ENCODE results near the gene JAK2.
A peak's percentile ranks its signal among the peaks of the same experiment; 100 is the strongest.
"Not testable (repeated sequence)": the region's sequence is repeated elsewhere in the genome, so short reads cannot be mapped to it uniquely, and the experiment has no call there.

Gene JAK2

DNA sequence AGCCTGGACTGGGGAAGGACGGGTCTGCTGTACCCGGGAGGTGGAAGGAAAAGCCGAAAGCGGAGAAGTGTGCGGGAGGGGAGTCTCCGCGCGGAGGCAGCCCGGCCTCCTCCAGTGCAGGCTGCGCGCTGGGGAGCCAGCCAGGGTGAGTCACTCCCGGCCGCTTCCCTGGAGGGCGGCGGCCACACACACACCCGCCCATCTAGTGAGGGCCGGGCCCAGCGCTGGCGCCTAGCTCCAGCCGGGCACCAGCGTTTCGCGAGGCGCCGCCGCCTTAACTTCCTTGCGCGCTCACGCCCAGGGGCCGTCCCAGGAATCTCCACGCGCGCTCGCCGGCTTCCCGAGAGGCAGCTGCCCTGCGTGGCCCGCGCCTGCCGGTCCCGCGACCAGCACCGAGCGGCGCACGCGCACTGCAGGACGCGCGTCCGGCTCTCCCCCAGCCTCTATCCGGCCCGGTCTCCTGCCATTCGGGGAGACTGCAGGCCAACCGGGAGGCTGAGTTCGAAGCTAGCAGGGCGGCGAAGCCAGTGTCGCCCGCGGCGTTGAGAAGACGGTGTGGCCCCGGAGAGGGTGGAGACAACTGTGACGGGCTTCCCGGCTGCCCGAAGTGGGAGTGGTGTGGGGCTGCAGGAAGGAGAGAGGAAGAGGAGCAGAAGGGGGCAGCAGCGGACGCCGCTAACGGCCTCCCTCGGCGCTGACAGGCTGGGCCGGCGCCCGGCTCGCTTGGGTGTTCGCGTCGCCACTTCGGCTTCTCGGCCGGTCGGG lies at the start of gene JAK2:
JAK2 (plus strand) TSS at position 652 of the 765 bp plus-strand sequence. CDS start 36,716 bp downstream, outside the sequence.
- peak; percentile 57 to 75 for DNase-seq (ENCODE audit: low read depth in 2 of 2)

DNA sequence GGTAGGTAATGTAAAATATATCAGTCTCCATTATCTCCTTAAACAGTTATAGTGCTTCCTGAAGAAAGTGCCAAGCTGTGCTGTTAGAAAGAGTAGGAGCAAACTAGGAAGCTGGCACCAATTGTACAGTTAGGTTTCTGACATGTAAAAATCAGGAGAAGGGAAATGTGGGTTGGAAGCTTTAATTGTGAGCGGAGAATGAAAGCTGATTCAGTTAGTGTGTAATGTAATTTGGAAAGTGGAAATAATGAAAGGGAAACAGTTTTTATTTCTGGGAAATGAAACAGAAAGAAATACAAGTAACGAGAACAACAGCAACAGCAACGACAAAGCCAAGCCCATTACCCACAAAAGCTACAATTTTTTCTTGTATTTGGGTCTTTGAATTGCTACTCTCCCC lies 48.8 kb upstream of the JAK2 start:
- no peak for DNase-seq (ENCODE audit: low read depth in 2 of 2)

DNA sequence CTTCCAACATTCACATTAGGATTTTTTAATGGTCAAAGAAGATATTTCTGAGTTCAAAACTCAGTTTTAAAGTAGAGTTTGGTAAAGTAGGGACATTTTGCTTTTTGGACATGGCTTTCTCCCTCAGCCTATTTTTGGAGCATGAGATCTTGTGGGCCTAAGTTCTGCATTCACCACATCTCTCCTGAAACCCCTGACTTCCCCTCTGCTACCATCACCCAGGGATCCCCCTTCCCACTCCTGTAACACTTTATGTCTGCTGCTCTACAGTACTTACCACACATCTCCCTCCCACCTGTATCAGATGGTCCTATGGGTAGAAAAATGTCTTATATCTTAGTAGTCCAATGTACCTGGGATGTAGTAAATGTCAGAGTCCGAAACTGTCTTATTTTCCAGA lies 48.2 kb upstream of the JAK2 start:
- DNase-seq (ENCODE audit: low read depth in 2 of 2): no peak

DNA sequence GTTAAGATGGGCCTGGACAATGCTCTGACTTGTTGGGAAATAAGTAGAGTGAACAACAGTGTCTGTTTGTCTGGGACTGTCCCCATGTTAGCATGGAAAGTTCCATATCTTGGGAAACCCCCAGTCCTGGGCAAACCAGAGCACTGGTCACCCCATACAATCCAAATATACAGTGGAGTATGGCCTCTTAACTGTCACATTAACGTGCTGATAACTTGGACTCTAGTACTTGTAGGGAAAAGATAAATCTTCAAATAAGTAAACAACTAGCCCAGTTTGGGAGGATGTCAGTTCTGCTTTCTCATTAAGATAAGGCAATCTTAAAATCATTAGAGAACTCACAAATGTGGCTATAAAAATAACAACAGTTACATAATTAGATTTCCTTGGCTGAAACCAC lies 47.6 kb upstream of the JAK2 start:
- no peak for DNase-seq (ENCODE audit: low read depth in 2 of 2)

DNA sequence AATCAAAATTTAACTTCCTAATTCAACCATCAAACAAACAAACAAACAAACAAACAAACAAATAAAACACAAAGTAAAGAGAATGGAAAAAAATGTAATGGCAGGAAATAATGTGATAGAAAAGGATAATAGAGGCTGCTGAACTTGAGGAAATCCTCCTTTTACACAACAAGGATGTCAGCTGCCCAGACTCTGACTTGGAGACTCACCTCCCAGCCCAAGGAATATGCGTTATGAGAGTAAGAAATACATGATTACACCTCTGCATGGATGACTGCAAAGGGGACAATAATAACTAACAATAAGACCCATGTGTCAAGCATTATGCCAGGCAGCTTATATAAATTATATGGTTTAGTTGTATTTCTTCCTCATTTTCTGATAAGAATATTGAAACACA lies 46.6 kb upstream of the JAK2 start:
- no peak for DNase-seq (ENCODE audit: low read depth in 2 of 2)

DNA sequence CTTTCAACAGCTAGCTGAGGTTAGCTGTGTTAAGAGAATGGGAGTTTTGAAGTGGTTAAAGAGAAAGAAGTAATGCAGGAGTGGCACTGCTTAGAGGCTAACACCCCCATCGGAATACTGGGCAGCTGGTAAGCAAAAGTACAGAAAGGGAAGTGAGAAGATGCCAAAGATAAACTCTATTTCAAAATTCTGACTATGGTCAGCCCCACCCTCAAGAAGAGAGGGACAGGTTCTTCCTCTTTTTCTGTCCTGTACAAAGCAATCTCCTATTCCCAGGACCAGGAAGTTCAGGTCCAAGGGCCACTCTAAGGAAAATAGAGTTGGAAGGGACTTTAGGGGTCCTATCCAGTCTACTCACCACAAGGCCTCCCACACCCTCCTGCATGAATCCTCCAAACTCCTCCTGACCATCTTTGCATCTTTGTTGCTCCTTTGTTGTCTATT lies 45.9 kb upstream of the JAK2 start:
- no peak for DNase-seq (ENCODE audit: low read depth in 2 of 2)

DNA sequence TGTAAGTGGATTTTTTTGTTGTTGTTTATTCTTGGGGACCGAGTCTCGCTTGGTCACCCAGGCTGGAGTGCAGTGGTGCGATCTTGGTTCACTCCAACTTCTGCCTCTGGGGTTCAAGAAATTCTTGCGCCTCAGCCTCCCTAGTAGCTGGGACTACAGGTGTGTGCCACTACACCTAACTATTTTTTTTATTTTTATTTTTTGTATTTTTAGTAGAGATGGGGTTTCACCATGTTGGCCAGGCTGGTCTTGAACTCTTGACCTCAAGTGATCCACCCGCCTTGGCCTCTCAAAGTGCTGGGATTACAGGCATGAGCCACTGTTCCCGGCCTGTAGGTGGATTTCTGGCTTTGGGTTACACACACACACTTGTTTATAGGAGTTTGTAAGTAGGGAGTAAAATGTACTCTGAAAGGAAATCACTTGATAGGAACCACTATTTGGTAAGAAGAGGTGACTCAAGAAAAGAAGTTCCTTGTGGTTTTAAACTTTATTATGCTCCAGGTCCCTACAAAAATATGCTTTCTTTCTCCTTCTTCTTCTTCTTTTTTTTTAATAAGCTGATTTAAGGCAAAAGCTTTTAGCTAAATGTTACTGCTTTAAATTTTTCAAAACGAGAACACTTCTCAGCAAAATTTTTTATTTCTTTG lies 42.9 kb upstream of the JAK2 start:
- not testable (repeated sequence) for DNase-seq (ENCODE audit: low read depth in 2 of 2)

DNA sequence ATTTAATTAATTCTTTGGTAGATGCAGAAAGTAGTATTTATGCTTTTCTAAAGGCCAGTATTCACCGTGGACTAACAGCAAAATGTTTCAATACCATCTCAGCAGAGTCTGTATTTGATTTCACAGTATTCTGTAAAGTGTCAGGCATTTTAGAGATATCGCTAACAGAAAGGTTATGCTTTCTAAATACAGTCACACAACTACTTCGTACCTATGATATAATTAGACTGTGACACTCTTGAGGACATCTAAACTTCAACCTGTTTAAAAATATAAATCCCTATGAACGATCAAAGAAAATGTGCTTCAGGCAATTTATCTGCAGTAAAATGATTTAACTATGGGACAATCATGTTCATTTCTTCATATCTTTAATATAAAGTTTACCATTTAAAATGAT lies 41.7 kb upstream of the JAK2 start:
- no peak for DNase-seq (ENCODE audit: low read depth in 2 of 2)

DNA sequence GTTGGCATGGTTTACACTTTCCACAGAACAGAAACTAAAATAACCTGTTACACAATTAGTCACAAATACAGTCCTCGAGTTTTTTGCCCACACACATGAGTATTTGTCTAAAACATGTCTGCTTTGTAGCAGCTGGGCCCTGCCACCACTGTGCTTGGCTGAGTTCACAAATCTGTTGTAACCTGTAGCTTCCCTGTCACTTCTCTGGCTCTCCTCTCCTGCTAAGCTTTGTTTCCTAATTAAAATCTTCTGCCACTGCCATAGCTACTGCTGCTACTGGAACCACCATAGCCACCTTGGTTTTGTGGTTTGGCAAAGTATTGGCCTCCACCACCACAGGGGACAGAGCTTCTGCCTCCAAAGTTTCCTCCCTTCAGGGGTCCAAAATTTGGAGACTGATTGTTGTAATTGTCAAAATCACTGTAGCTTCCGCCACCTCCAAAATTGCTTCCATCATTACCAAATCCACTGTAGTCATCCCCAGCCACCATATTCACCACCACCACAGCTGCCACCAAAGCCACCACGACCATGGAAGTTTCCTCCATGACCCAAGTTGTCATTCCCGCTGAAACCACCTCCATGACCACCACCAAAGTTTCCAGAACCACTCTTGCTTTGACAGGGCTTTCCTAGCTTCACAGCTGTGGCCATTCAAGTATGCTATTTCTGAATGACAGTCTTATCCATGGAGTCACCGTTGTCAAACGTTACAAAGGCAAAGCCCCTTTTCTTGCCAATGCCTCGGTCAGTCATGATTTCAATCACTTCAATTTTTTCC lies 40.5 kb upstream of the JAK2 start:
- not testable (repeated sequence) for DNase-seq (ENCODE audit: low read depth in 2 of 2)

DNA sequence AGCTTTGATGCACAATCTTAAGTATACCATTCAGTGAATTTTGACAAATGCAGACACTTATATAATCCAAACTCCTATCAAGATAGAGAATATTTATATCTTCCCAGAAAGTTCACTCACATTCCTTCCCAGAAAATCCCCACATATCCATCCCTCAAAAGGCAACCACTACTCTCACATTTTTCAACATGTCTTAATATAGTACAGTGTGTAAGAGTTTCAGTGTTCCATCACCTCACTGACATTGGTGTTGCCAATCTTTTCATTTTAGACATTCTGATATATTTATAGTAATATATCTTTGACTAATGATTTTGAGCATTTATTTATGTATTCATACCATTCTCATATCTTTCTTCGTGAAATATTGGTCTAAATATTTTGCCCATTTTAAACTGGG lies 38.1 kb upstream of the JAK2 start:
- no peak for DNase-seq (ENCODE audit: low read depth in 2 of 2)

DNA sequence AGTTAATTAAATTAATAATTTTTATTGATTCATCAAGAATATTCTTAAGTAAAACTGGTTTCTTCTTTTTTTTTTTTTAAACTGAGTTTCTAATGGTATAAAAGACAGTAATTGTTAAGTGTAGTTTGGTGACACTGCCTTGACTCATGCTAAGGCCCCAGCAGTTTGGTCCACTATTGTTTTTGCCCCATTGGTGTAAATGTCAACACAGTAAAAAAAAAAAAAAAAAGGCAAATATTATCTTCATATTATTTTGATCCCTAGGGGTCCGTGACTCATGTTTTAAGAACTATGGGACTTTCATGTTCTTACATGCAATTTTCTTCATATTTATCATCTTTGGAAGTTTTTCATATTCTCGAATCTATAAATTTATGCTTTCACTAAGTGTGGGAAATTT lies 29.2 kb upstream of the JAK2 start:
- no peak for DNase-seq (ENCODE audit: low read depth in 2 of 2)

DNA sequence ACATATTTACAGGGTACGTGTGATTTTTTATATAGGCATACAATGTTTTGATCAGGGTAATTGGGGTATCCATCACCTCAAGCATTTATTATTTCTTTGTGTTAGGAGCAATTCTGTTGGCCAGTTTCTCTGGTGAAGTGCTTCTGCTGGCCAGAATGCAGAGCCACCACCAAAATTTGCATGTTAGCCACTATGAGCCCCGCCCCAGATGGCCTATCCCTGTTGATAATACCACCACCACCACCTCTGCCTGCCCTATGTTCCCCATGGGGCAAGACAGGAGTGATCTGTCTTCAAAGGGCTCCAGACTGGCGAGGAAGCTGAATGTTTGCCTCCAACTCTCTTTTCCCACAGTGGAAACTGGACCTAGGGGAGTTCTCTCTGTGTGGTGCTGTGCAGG lies 26.0 kb upstream of the JAK2 start:
- no peak for DNase-seq (ENCODE audit: low read depth in 2 of 2)

DNA sequence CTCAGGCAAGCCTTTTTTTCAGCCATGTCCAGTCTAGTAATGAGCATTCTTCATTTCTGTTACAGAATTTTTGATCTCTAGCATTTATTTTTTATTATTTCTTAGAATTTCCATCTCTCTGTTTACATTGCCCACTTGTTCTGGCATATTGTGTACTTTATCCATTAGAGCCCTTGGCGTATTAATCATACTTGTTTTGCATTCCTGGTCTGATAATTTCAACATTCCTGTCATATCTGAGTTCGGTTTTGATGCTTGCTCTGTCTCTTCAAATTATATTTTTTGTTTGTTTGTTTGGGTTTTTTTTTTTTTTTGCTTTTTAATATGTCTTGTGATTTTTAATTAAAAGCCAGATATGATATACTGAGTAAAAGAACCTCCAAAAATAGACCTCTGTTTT lies 23.0 kb upstream of the JAK2 start:
- no peak for DNase-seq (ENCODE audit: low read depth in 2 of 2)

DNA sequence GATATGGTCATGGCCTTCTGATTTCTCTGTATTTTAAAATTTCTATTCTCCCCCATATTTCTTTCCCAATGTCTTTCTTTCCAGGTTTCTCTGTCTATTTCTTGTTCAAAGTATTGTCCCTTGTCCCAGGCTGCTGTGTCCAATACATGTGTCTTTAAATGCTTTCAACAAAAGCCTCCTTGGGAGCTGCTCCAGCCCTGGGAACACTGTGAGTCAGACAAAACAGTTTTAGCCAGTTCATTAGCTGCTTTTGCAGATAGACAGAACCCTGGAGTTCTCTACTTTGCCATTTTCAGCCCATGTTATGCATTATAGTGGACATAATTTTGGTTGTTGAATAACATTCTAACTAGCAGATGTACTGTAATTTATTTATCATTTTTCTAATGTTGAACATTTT lies 20.5 kb upstream of the JAK2 start:
- DNase-seq (ENCODE audit: low read depth in 2 of 2): no peak

DNA sequence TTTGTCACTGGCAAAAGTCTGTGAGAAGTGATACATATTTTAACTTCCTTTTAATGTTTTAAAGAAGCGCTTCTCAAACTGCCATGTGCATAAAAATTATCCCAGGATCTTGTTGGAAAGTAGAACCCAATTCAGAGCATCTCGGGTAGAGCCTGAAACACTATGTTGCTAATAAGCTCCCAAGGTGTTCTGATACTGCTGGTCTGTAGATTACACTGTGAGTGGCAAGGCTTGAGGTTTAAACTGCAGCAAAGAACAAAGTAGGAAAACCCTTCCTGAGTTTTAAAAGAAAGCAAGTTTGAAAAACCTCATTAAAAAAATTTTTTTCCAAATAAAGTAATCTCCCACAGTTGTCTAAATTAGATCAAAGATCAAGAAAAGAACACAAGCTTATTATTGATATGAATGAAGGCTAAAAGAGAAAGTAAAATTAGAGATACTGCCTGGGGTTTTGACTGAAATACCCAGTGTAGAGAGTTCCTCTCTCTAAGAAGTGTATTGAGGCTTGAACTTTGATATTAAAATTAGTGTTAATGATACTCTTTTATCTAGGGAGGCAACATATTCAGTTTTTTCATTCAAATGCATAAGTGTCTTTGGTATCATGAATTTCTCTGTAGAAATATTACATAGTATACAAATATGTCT lies 19.8 kb upstream of the JAK2 start:
- no peak for DNase-seq (ENCODE audit: low read depth in 2 of 2)

DNA sequence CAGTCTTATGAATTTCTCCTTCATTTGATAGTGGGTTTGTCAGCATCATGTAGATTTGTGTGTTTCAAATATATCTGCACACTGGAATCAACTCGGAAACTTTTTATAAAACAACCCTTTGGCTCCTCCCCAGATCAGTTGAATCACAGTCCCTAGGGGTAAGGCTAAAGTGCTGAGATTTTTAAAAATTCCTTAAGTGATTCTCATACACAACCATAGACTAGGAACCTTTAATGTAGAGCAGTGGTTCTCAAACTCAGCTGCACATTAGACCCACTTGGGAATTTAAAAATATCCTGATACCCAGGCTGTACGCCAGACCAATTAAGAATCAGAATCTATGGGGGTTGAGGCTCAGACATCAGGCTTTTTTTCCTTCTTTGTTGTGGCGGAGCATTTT lies 17.5 kb upstream of the JAK2 start:
- no peak for DNase-seq (ENCODE audit: low read depth in 2 of 2)

DNA sequence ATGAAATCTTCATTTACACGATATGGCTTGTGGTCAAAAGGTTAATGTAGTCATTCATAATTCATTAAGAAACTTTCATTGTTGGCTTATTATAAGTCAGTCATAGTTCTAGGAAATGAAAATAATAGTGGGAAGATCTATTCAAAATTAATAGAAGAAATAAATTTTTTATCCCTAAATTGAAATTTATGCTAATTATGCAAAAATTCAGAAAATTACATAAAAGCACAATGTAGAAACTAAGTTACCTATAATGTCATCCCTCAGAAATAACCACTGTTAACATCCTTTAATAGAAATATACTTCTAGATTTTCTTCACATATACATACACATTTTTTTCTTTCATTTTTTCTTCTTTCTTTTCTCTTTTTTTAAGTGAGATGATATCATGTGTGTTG lies 15.9 kb upstream of the JAK2 start:
- no peak for DNase-seq (ENCODE audit: low read depth in 2 of 2)

DNA sequence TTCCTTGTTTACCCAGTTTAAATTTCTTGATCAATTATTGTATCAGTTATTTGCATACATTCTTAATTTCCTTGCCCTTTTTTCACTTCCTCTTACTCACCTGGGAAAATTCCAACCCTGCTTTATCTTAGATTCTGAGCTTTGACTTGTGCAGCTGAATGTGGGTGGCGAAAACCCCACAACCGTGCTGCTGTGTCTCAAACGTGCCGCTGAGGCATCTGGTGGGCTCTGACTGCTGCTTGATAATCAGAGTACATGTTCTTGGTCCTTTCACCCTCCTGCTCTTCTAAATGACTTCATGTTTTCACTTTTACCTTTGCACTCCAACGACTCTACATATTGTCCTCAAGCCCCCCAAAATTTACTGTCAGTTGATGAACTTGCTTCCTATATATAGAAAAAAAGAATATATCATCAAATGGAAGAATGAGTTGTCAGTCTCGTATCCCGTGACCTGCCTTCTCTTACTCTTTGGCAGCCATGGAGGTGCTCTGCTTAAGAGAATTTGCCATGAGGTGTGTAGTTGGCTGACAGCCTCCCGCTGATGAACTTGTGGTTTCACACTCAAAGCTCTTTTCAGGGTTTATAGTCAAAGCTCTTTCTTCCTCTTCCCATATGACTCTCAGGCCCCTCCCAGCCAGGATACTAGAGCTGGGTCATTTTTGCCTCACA lies 14.0 kb upstream of the JAK2 start:
- peak; percentile 50 to 53 for DNase-seq (ENCODE audit: low read depth in 2 of 2)

DNA sequence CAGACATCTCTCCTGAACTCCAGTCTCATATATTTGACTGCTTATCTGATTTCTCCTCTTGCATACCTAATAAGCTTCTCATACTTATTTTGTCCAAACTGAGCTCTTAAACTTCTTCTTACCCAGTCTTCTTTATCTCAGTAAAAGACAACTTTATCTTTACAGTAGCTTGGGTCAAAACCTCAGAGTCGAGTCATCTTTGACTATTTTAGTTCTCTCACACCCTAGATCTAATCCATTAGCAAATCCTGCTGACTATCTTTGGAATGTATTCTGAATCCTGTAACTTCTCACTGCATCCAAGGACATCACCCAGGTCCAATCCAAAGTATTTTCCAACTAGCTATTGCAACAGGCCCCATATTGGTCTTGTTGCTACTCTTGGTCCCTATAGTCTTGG lies 11.8 kb upstream of the JAK2 start:
- no peak for DNase-seq (ENCODE audit: low read depth in 2 of 2)

DNA sequence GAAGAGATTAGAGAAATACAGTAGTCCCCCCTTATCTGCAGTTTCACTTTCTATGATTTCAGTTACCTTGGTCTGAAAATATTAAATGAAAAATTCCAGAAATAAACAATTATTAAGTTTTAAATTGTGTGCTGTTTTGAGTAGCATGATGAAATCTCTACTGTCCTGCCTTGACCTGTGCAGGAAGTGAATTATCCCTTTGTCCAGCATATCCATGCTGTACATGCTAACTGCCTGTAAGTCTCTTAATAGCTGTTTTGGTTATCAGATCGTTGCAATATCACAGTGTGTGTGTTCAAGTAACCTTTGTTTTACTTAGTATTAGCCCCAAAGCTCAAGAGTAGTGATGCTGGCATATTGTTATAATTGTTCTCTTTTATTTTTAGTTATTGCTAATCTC lies 11.2 kb upstream of the JAK2 start:
- no peak for DNase-seq (ENCODE audit: low read depth in 2 of 2)

DNA sequence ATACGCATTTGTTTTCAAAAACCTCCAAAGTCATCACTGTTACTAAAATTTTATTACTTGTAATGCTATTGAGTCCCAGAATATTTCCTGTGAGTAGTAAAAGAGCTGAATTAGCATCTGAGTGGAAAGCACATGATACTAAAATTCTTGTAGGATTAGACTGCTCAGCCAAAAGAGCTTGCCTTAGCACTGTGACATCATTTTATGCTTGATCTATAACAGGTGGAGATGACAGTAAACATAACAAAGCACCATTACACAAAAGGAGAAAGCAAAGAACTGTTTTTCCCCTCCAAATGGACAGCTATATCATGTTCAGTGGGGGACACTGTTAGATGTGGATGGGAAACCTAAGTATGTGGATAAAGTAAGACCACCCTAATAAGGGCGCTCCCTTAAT lies 5.8 kb upstream of the JAK2 start:
- no peak for DNase-seq (ENCODE audit: low read depth in 2 of 2)

All from stimulated activated CD8-positive, alpha-beta memory T cell treated with anti-CD3 and anti-CD28 coated beads, Interleukin-7, amount 100 ng/mL, for 4 hours (primary cell).